Peyer's patch (tissue), 4 donors: Measurements from ENCODE around the gene LATS1. TPM values are rescaled to one million over a fixed set of nuclear protein-coding genes. Genes with fewer than 3 reads are reported as not detected.

Experiments
- DNase-seq, 3 donors: peaks; one replicate each; pipeline ENCODE4 v3.0.0-alpha.2; 2017 to 2019
- H3K27ac ChIP-seq, 4 donors: fragments of 200-600 bp; sonication (generic); one replicate each; pipeline ENCODE4 v1.5.1; 2016 to 2019
- H3K27me3 ChIP-seq, 2 donors: fragments of 200-600 bp; sonication (generic); one replicate each; pipeline ENCODE4 v1.5.1; 2019
- H3K36me3 ChIP-seq, 3 donors: fragments of 200-600 bp; sonication (generic); one replicate each; pipeline ENCODE4 v1.5.1; 2016 to 2019
- H3K4me1 ChIP-seq, 4 donors: fragments of 200-600 bp; sonication (generic); one replicate each; pipeline ENCODE4 v1.5.1; 2016 to 2019
- H3K4me3 ChIP-seq, 4 donors: fragments of 200-600 bp; sonication (generic); 1 replicate in 3 of 4; 2 replicates in 1 of 4; pipeline ENCODE4 v1.5.1; 2016 to 2019; ENCODE audit warnings: mild to moderate bottlenecking in 1 of 4
- H3K9me3 ChIP-seq, 4 donors: fragments of 200-600 bp; sonication (generic); one replicate each; pipeline ENCODE4 v1.5.1; 2016 to 2019; ENCODE audit warnings: mild to moderate bottlenecking in 1 of 4
- POLR2A ChIP-seq, 2 donors: fragments of 450-650 bp; IDR thresholded peaks; one replicate each; pipeline ENCODE4 v1.5.1; 2017; ENCODE audit warnings: antibody characterized with exemption in 2 of 2, mild to moderate bottlenecking in 2 of 2, moderate library complexity in 2 of 2
- total RNA-seq, 4 donors: library from RNA; depleted of rRNA; stranded (reverse); fragments of >200 nt; gene quantifications; one replicate each; pipeline ENCODE4 v1.1.0, GENCODE V29; 2016
- TF ChIP-seq, protein P1 (sequence below), 6 experiments: fragments of 450-650 bp in 4 of 6; fragments of 200-600 bp in 2 of 6; sonication (generic) in 1 of 6; IDR thresholded peaks; one replicate each; pipeline ENCODE4 v1.5.1; 2017 to 2019; ENCODE audit warnings: antibody characterized with exemption in 6 of 6, mild to moderate bottlenecking in 3 of 6, moderate library complexity in 1 of 6

Gene LATS1
- 10 to 100 TPM; 21.8 to 38.8 (median 29.7) TPM for total RNA-seq

DNA sequence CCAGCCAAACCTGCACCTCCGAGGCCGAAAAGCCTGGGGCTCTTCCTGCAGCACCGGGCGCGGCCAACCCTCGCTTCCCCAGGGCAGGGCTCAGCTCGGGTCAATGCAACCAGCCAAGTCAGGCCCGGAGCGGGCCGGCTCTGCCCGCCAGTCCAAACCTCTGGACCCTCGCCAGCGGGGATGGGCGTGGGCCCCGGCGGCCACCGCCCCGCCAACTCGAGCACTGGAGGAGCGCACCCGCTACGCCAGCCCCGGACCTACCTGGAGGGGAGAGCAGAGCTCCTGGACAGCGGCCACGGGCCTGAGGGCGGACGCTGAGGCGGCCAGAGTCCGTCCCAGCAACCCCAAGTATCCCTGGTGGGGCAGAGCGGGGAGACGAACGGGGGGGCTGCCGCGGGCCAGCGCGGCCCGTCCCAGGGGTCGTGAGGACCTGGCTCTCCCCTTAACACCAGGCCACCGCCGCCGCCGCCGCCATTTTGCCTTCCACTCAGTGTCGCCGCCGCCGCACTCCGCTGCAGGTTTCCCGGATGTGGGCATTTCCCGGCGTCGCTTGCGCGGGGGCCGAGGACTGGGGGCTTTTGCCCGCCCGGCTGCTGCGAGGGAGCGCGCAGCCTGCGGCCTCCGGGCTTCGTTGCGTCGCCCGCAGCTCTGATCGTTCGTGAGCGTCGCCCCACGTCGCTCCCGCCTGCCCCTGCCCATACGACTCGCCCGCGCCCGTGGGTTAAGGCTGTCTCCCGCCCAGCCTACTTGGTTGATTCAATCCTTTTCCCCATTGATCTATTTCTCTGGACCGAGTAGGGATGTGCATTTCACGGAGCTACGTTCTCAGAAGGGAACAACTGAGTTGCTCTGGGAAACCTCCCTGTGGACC, at the start of gene LATS1:
LATS1 (minus strand) TSS at position 514 of the 871 bp plus-strand sequence. CDS start 15,975 bp downstream, outside the sequence.
- Histone ChIP-seq H3K36me3 (no peaks in the 10 kb centered on the region), H3K27me3 (no peaks in the 10 kb centered on the region), H3K4me3 (peak within 1 kb of the TSS; percentile 73 to 98 (median 86)), H3K9me3 (no peaks in the 10 kb centered on the region), H3K4me1 (peaks cover 0 to 19% (median 4%) of the 10 kb centered on the region in 4 donors), H3K27ac (peak within 1 kb of the TSS; percentile 94 to 97 (median 95))
- peak; percentile 92 to 95 (median 93) for DNase-seq
- TF ChIP-seq POLR2A (IDR thresholded peaks at IDR 0.05): peak; percentile 72 to 73
- TF ChIP-seq, protein P1, sequence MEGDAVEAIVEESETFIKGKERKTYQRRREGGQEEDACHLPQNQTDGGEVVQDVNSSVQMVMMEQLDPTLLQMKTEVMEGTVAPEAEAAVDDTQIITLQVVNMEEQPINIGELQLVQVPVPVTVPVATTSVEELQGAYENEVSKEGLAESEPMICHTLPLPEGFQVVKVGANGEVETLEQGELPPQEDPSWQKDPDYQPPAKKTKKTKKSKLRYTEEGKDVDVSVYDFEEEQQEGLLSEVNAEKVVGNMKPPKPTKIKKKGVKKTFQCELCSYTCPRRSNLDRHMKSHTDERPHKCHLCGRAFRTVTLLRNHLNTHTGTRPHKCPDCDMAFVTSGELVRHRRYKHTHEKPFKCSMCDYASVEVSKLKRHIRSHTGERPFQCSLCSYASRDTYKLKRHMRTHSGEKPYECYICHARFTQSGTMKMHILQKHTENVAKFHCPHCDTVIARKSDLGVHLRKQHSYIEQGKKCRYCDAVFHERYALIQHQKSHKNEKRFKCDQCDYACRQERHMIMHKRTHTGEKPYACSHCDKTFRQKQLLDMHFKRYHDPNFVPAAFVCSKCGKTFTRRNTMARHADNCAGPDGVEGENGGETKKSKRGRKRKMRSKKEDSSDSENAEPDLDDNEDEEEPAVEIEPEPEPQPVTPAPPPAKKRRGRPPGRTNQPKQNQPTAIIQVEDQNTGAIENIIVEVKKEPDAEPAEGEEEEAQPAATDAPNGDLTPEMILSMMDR (IDR thresholded peaks at IDR 0.05): no peak

DNA sequence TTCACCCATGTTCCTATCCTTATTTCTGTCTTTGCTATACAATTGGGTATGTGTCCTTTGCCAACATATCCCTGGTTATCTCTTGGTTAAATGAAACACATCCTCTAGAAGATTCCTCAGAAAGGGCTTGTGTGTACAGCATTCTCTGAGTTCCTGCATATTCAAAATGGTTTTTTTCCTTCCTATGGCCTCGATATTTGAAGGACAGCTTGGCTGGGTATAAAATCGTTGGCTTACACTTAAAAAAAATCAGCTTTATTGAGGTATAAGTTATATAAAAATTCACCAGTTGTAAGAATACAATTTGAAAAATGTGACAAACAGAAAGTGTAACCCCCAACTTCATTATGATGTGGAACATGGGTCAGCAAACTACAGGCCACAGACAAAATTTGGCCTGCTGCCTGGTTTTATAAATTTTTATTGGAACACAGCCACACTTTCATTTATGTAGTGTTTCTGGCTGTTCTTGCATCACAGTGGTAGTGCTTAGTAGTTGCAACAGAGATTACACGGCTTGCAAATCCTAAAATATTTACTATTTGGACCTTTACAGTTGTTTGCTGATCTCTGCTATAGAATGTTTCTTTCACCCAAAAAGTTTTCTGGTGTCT, 48.4 kb upstream of the LATS1 start:
- Histone ChIP-seq H3K27me3 (no peaks in the 10 kb centered on the region), H3K36me3 (peaks cover 0 to 25% (median 0%) of the 10 kb centered on the region in 3 donors), H3K9me3 (no peaks in the 10 kb centered on the region), H3K4me1 (no peaks in the 10 kb centered on the region), H3K27ac (no peak overlapping the region), H3K4me3 (no peak overlapping the region)
- DNase-seq: peak in 1 of 3 donors; percentile 34
- TF ChIP-seq POLR2A (IDR thresholded peaks at IDR 0.05): no peak
- TF ChIP-seq, protein P1 (IDR thresholded peaks at IDR 0.05): no peak

DNA sequence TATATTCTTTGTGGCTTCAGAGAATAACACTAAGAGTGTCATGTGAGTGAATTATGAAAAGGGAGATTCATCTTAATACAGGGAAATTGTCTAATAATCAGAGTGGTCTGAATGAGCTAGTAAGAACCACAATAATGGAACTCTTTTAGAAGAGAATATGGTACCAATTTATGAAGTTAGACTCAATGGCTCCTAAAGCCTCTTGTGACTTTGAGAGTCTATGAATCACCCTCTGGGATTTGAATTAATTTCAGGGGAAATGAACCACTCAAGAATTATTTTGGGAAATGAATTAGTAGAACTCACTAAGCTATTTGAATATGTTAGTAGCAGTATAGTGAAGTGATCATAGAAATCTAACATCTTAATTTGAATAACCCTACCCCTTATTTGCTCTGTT, 46.0 kb upstream of the LATS1 start:
- no peak for DNase-seq
- peaks cover 0 to 20% (median 0%) of the 10 kb centered on the region in 3 donors for H3K36me3 ChIP-seq

DNA sequence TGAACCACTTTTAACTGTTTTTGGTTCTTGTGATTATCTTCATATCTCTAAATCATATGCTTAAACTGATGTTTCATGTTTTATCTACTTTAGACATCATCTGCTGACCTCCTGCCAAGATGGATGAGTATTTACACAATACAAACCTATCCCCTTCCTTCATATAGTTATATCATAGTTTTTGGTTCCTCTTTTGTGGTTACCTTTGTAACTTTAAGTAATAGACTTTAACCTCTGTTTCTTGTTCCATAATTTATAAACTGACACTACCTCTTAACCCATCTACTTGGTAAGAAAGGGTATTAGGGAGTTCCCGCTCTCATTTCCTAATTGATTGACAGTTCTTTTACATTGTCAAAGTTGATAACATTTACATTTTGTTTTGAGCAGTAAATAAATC, 43.5 kb upstream of the LATS1 start:
- Histone ChIP-seq H3K4me1 (no peaks in the 10 kb centered on the region), H3K4me3 (no peak overlapping the region), H3K27me3 (no peaks in the 10 kb centered on the region), H3K27ac (no peak overlapping the region), H3K36me3 (peaks cover 0 to 7% (median 0%) of the 10 kb centered on the region in 3 donors), H3K9me3 (no peaks in the 10 kb centered on the region)
- DNase-seq: no peak
- TF ChIP-seq, protein P1 (IDR thresholded peaks at IDR 0.05): no peak
- no peak for TF ChIP-seq POLR2A (IDR thresholded peaks at IDR 0.05)

More for the DNA sequence above, 46.0 kb upstream of the LATS1 start:
- H3K27ac ChIP-seq: no peak overlapping the region
- H3K4me1 ChIP-seq: no peaks in the 10 kb centered on the region
- TF ChIP-seq, protein P1 (IDR thresholded peaks at IDR 0.05): no peak
- TF ChIP-seq POLR2A (IDR thresholded peaks at IDR 0.05): no peak
- no peak overlapping the region for H3K4me3 ChIP-seq
- H3K9me3 ChIP-seq: no peaks in the 10 kb centered on the region
- no peaks in the 10 kb centered on the region for H3K27me3 ChIP-seq

DNA sequence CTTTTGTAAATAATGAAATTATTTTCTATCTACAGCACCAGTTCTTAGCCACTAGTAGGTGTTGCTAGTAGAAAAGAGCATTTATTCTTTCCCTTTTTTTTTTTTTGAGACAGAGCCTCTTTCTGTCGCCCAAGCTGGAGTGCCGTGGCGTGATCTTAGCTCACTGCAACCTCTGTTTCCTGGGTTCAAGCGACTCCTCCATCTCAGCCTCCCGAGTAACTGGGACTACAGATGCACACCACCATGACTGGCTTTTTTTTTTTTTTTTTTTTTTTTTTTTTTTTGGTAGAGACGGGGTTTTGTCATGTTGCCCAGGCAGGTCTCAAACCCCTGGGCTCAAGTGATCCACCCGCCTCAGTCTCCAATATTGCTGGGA, 38.3 kb upstream of the LATS1 start:
- Histone ChIP-seq H3K9me3 (no peaks in the 10 kb centered on the region), H3K4me1 (peaks cover 0 to 5% (median 0%) of the 10 kb centered on the region in 4 donors), H3K36me3 (no peaks in the 10 kb centered on the region), H3K27ac (no peak overlapping the region), H3K4me3 (no peak overlapping the region), H3K27me3 (no peaks in the 10 kb centered on the region)
- TF ChIP-seq, protein P1 (IDR thresholded peaks at IDR 0.05): no peak
- no peak for TF ChIP-seq POLR2A (IDR thresholded peaks at IDR 0.05)
- DNase-seq: no peak
